Endothelial cell (in vitro differentiated cells): ENCODE data around the gene FTH1. TPM values are rescaled to one million over a fixed set of nuclear protein-coding genes. Genes with fewer than 3 reads are reported as not detected.

ENCODE experiments used
- DNase-seq: peaks from one replicate; pipeline ENCODE4 v3.0.0; 2021; ENCODE audit warnings: low spot score
- H3K27ac Mint-ChIP-seq: one replicate; pipeline ENCODE4 v1.8.0; 2021; ENCODE audit warnings: mixed read lengths, inconsistent platforms; ENCODE audit not compliant: unreplicated experiment
- H3K27me3 Mint-ChIP-seq: one replicate; pipeline ENCODE4 v1.8.0; 2021; ENCODE audit warnings: mild to moderate bottlenecking, moderate library complexity, mixed read lengths, inconsistent platforms; ENCODE audit not compliant: unreplicated experiment
- H3K36me3 Mint-ChIP-seq: one replicate; pipeline ENCODE4 v1.8.0; 2021; ENCODE audit warnings: mild to moderate bottlenecking, low read depth, mixed read lengths, inconsistent platforms; ENCODE audit not compliant: unreplicated experiment
- H3K4me1 Mint-ChIP-seq: one replicate; pipeline ENCODE4 v1.8.0; 2021; ENCODE audit warnings: mild to moderate bottlenecking, mixed read lengths, inconsistent platforms; ENCODE audit not compliant: unreplicated experiment
- H3K4me3 Mint-ChIP-seq: one replicate; pipeline ENCODE4 v1.8.0; 2021; ENCODE audit warnings: mild to moderate bottlenecking, mixed read lengths, inconsistent platforms; ENCODE audit not compliant: unreplicated experiment
- H3K9me3 Mint-ChIP-seq: one replicate; pipeline ENCODE4 v1.8.0; 2021; ENCODE audit warnings: mixed read lengths, inconsistent platforms; ENCODE audit not compliant: unreplicated experiment
- total RNA-seq: library from RNA; stranded (reverse); fragmentation: NEBNext Ultra II Directional; extraction: Animal tissue kit (Norgen Biotek cat#: 25700); gene quantifications from one replicate; pipeline ENCODE4 v1.2.1, GENCODE V29; 2021; ENCODE audit not compliant: unreplicated experiment
- TF ChIP-seq, protein P1 (sequence below): fragments of 200-600 bp; sonication (generic); IDR thresholded peaks from one replicate; pipeline ENCODE4 v1.5.0; 2021; ENCODE audit warnings: antibody characterized with exemption; ENCODE audit not compliant: unreplicated experiment

Gene FTH1
- total RNA-seq, 1 donor from 2014 or later = 837 TPM

GRCh38 chr11:61924064-61924455, 43.4 kb downstream of the FTH1 start:
- Mint-ChIP-seq H3K4me3 (no peak overlapping the region), H3K36me3 (no peaks in the 10 kb centered on the region), H3K4me1 (peaks cover 24% of the 10 kb centered on the region), H3K9me3 (no peaks in the 10 kb centered on the region), H3K27ac (no peak overlapping the region), H3K27me3 (peaks cover 5% of the 10 kb centered on the region)
- TF ChIP-seq, protein P1, sequence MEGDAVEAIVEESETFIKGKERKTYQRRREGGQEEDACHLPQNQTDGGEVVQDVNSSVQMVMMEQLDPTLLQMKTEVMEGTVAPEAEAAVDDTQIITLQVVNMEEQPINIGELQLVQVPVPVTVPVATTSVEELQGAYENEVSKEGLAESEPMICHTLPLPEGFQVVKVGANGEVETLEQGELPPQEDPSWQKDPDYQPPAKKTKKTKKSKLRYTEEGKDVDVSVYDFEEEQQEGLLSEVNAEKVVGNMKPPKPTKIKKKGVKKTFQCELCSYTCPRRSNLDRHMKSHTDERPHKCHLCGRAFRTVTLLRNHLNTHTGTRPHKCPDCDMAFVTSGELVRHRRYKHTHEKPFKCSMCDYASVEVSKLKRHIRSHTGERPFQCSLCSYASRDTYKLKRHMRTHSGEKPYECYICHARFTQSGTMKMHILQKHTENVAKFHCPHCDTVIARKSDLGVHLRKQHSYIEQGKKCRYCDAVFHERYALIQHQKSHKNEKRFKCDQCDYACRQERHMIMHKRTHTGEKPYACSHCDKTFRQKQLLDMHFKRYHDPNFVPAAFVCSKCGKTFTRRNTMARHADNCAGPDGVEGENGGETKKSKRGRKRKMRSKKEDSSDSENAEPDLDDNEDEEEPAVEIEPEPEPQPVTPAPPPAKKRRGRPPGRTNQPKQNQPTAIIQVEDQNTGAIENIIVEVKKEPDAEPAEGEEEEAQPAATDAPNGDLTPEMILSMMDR = no peak
- DNase-seq = no peak

- TF ChIP-seq, protein P1 = no peak
- Mint-ChIP-seq H3K9me3 (no peaks in the 10 kb centered on the region), H3K27me3 (peaks cover 5% of the 10 kb centered on the region), H3K4me3 (no peak overlapping the region), H3K4me1 (peaks cover 25% of the 10 kb centered on the region), H3K27ac (no peak overlapping the region), H3K36me3 (no peaks in the 10 kb centered on the region)
- DNase-seq = no peak
Measured at GRCh38 chr11:61923166-61924063, 44.0 kb downstream of the FTH1 start.

DNA sequence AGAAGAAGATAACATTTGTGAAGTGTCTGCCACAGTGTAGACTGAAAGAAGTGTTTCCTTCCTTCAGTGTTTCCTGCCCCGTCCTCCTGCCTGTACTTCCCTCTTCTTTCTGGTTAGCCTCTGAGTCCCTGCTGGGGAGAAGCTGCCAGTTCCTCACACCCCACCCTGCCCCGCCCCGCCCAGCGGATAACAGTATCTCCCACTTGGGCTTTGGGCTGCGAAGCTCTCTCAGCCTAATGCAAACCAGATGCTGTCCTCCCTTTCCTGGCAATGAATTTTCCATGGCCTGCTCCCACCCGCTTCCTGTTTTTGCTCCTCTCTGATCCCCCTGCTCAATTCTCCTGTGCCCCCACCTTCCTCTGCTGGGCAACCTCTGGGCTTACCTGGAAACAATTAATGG, 44.9 kb downstream of the FTH1 start:
- Mint-ChIP-seq H3K4me3 (no peak overlapping the region), H3K27ac (peak overlapping the region; percentile 43)
- TF ChIP-seq, protein P1 = no peak

GRCh38 chr11:61921446-61921845, 46.0 kb downstream of the FTH1 start:
- peaks cover 35% of the 10 kb centered on the region for H3K4me1 Mint-ChIP-seq
- no peaks in the 10 kb centered on the region for H3K9me3 Mint-ChIP-seq
- H3K27me3 Mint-ChIP-seq = peaks cover 6% of the 10 kb centered on the region
- TF ChIP-seq, protein P1 = no peak
- no peak overlapping the region for H3K4me3 Mint-ChIP-seq
- no peaks in the 10 kb centered on the region for H3K36me3 Mint-ChIP-seq
- no peak for DNase-seq
- peak overlapping the region; percentile 58 for H3K27ac Mint-ChIP-seq

More for the DNA sequence above, 44.9 kb downstream of the FTH1 start:
- H3K9me3 Mint-ChIP-seq = no peaks in the 10 kb centered on the region
- H3K36me3 Mint-ChIP-seq = no peaks in the 10 kb centered on the region
- H3K27me3 Mint-ChIP-seq = peaks cover 6% of the 10 kb centered on the region
- DNase-seq = no peak
- H3K4me1 Mint-ChIP-seq = peaks cover 33% of the 10 kb centered on the region
